Posterior cingulate gyrus (tissue), 11 donors: ENCODE results near the gene TMC2.

ENCODE experiments used
- DNase-seq, 10 donors: peaks; one replicate each; pipeline versions ENCODE4 v3.0.0 to v3.0.0-alpha.2; 2020 to 2021; ENCODE audit warnings: mixed read lengths in 3 of 10
- intact Hi-C: fragments of 100-400 bp; cut with DNase I; formaldehyde crosslinking; loops from one replicate; pipeline ENCODE4 v1.15.1; 2023

TMC2 gene

GRCh38 chr20:2617099-2617714 lies 80.8 kb downstream of the TMC2 start:
- no peak for DNase-seq

GRCh38 chr20:2618815-2619214 lies 82.4 kb downstream of the TMC2 start:
- intact Hi-C loops, result no loop called here
- no peak for DNase-seq

More at GRCh38 chr20:2617099-2617714, 80.8 kb downstream of the TMC2 start:
- intact Hi-C loops, result no loop called here

GRCh38 chr20:2619337-2619736 lies 83.0 kb downstream of the TMC2 start:
- DNase-seq, result no peak
- intact Hi-C loops, result no loop called here

GRCh38 chr20:2619961-2620595 lies 83.7 kb downstream of the TMC2 start:
- intact Hi-C loops, result no loop called here
- no peak for DNase-seq

- intact Hi-C loops, result no loop called here
- DNase-seq, result no peak
Measured at GRCh38 chr20:2624190-2624589, 87.8 kb downstream of the TMC2 start.

GRCh38 chr20:2625062-2625461 lies 88.7 kb downstream of the TMC2 start:
- no peak for DNase-seq
- intact Hi-C loops, result no loop called here

- intact Hi-C loops, result no loop called here
- DNase-seq, result no peak
Measured at GRCh38 chr20:2626853-2627541, 90.6 kb downstream of the TMC2 start.

- intact Hi-C loops, result no loop called here
Measured at GRCh38 chr20:2631228-2631627, 94.9 kb downstream of the TMC2 start.

GRCh38 chr20:2633381-2633780 lies 97.0 kb downstream of the TMC2 start:
- no peak for DNase-seq
- intact Hi-C loops, result no loop called here

More at GRCh38 chr20:2631228-2631627, 94.9 kb downstream of the TMC2 start:
- no peak for DNase-seq

- DNase-seq, result no peak
- intact Hi-C loops, result no loop called here
Measured at GRCh38 chr20:2637246-2637645, 100.9 kb downstream of the TMC2 start.

- no peak for DNase-seq
- intact Hi-C loops, result no loop called here
Measured at GRCh38 chr20:2640260-2640659, 103.9 kb downstream of the TMC2 start.

- intact Hi-C loops, result no loop called here
- no peak for DNase-seq
Measured at GRCh38 chr20:2640899-2641298, 104.5 kb downstream of the TMC2 start.

GRCh38 chr20:2643708-2644107 lies 107.3 kb downstream of the TMC2 start:
- intact Hi-C loops, result no loop called here
- no peak for DNase-seq

GRCh38 chr20:2651772-2652723 lies 115.7 kb downstream of the TMC2 start, which contains the start of gene NOP56:
Gene NOP56 (plus strand): TSS chr20:2652632. CDS start chr20:2652661, 29 bp downstream.
- DNase-seq, result peak; percentile 87 to 99 (median 92)
- intact Hi-C loops, result loop anchor here (2.0 to 5.0 kb wide), 2 partner anchors 127 to 180 kb away; partner anchors contain the start of gene SNRPB

GRCh38 chr20:2652724-2653555 lies 116.6 kb downstream of the TMC2 start:
- intact Hi-C loops, result loop anchor here (2.0 to 5.0 kb wide), 2 partner anchors 128 to 181 kb away; partner anchors contain the start of gene SNRPB
- DNase-seq, result peak; percentile 44 to 94 (median 65)

- no peak for DNase-seq
- intact Hi-C loops, result loop anchor here (2.0 to 5.0 kb wide), 2 partner anchors 129 to 181 kb away; partner anchors contain the start of gene SNRPB
Measured at GRCh38 chr20:2653556-2654383, 117.4 kb downstream of the TMC2 start.

GRCh38 chr20:2654384-2654822 lies 118.0 kb downstream of the TMC2 start:
- intact Hi-C loops, result loop anchor here (5.0 kb wide), 1 partner anchor 182 kb away; the partner anchor contains the start of gene SNRPB

GRCh38 chr20:2654831-2655230 lies 118.5 kb downstream of the TMC2 start:
- intact Hi-C loops, result loop anchor here (5.0 kb wide), 1 partner anchor 183 kb away; the partner anchor contains the start of gene SNRPB
- DNase-seq, result no peak

More at GRCh38 chr20:2654384-2654822, 118.0 kb downstream of the TMC2 start:
- no peak for DNase-seq
